GM19099 (cell line): ENCODE measurements around the gene ARL11.

ENCODE experiments used
- POLR2A ChIP-seq: IDR thresholded peaks from 3 replicates; pipeline ENCODE4 v1.6.1; 2011; ENCODE audit warnings: low read depth; ENCODE audit not compliant: insufficient read length; ENCODE audit errors: extremely low read depth

Gene ARL11

GRCh38 chr13:49667773-49668172, 39.5 kb downstream of the ARL11 start:
- no peak for TF ChIP-seq POLR2A

DNA sequence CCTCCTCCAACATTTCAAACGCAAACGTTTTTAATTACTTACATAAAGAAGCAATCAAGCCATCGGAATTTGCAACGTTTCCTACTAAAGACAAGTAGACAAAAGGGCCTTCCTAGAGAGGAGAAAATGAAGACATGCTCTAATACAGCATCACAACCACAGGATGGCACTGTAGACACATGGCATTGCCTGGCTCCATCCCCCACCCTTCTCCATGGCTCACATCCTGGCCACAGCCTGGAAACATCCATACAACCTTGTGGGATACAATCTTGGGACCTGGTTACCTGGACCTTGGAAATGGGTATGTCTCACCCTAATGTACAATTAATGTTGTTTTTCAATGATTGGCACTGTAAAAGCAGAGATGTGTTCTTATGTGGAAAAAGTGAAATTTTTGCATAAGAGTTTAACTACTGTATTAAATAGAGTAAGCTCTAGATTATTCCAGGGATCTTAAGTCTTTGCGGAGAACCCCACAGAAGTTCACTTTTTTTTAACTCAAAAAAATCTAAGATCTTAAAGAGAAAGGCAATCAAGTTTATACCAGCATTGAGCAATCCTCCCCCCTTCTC, 41.5 kb downstream of the ARL11 start:
- TF ChIP-seq POLR2A = no peak

- TF ChIP-seq POLR2A = no peak
These were observed 42.5 kb downstream of the ARL11 start for GRCh38 chr13:49670828-49671227.

GRCh38 chr13:49676581-49677298, 48.4 kb downstream of the ARL11 start:
- no peak for TF ChIP-seq POLR2A

- no peak for TF ChIP-seq POLR2A
These were observed 50.0 kb downstream of the ARL11 start for GRCh38 chr13:49678191-49678914.

- TF ChIP-seq POLR2A = no peak
These were observed 50.9 kb downstream of the ARL11 start for GRCh38 chr13:49679246-49679645.

- TF ChIP-seq POLR2A = no peak
These were observed 53.6 kb downstream of the ARL11 start for GRCh38 chr13:49681842-49682435.
